Endothelial cell of umbilical vein (primary cell): ENCODE measurements around the gene PSG11.
"Not testable (repeated sequence)": the region's sequence is repeated elsewhere in the genome, so short reads cannot be mapped to it uniquely, and the experiment has no call there.

Source experiments
- EZH2 ChIP-seq: IDR thresholded peaks from 2 replicates; pipeline ENCODE4 v1.6.1; 2012; ENCODE audit warnings: borderline replicate concordance, low read depth, mild to moderate bottlenecking, moderate library complexity, low read length, inconsistent platforms; ENCODE audit not compliant: severe bottlenecking
- FOS ChIP-seq: IDR thresholded peaks from 2 replicates; pipeline ENCODE4 v1.6.1; 2011; ENCODE audit warnings: mild to moderate bottlenecking, low read length, moderate library complexity, borderline replicate concordance; ENCODE audit not compliant: insufficient read depth
- MYC ChIP-seq: IDR thresholded peaks from one replicate; pipeline ENCODE4 v1.6.1; 2011; ENCODE audit warnings: mild to moderate bottlenecking, low read depth, low read length
- POLR2A ChIP-seq: IDR thresholded peaks from 2 replicates; pipeline ENCODE4 v1.6.1; 2012; ENCODE audit warnings: low read depth, mild to moderate bottlenecking, control low read depth, low read length
- POLR2AphosphoS5 ChIP-seq: IDR thresholded peaks from 2 replicates; pipeline ENCODE4 v1.6.1; 2012; ENCODE audit warnings: low read depth, mild to moderate bottlenecking, control low read depth, low read length, moderate library complexity; ENCODE audit not compliant: insufficient read depth
- TF ChIP-seq, protein P1 (sequence below), 2 donors: IDR thresholded peaks; 1 replicate in 1 of 2; 2 replicates in 1 of 2; pipeline ENCODE4 v1.5.1; 2011; ENCODE audit warnings: low read length in 2 of 2, mild to moderate bottlenecking in 2 of 2, moderate library complexity in 2 of 2, control low read depth in 1 of 2, inconsistent platforms in 1 of 2, low read depth in 1 of 2; ENCODE audit not compliant: insufficient read depth in 1 of 2; ENCODE audit errors: extremely low read depth in 1 of 2
- TF ChIP-seq, protein P2 (sequence below): IDR thresholded peaks from 2 replicates; pipeline ENCODE4 v1.6.1; 2011; ENCODE audit not compliant: insufficient read depth, insufficient read length

- not testable (repeated sequence) for TF ChIP-seq POLR2A, POLR2AphosphoS5, EZH2, MYC, FOS
- TF ChIP-seq, protein P1, sequence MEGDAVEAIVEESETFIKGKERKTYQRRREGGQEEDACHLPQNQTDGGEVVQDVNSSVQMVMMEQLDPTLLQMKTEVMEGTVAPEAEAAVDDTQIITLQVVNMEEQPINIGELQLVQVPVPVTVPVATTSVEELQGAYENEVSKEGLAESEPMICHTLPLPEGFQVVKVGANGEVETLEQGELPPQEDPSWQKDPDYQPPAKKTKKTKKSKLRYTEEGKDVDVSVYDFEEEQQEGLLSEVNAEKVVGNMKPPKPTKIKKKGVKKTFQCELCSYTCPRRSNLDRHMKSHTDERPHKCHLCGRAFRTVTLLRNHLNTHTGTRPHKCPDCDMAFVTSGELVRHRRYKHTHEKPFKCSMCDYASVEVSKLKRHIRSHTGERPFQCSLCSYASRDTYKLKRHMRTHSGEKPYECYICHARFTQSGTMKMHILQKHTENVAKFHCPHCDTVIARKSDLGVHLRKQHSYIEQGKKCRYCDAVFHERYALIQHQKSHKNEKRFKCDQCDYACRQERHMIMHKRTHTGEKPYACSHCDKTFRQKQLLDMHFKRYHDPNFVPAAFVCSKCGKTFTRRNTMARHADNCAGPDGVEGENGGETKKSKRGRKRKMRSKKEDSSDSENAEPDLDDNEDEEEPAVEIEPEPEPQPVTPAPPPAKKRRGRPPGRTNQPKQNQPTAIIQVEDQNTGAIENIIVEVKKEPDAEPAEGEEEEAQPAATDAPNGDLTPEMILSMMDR (IDR thresholded peaks at IDR 0.05; ENCODE audit: extremely low read depth in 1 of 2, insufficient read depth in 1 of 2, low read depth in 1 of 2, low read length in 2 of 2) = not testable (repeated sequence)
- TF ChIP-seq, protein P2, sequence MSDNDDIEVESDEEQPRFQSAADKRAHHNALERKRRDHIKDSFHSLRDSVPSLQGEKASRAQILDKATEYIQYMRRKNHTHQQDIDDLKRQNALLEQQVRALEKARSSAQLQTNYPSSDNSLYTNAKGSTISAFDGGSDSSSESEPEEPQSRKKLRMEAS = not testable (repeated sequence)
Observed at GRCh38 chr19:42992029-42992604, 34.2 kb downstream of the PSG11 start.
